Femur (tissue), 1 donor: ENCODE results near the gene CIB2.
A peak's percentile ranks its signal among the peaks of the same experiment; 100 is the strongest.
"Not testable (repeated sequence)": the region's sequence is repeated elsewhere in the genome, so short reads cannot be mapped to it uniquely, and the experiment has no call there.

Source experiments
- DNase-seq: peaks from one replicate; pipeline ENCODE4 v3.0.0-alpha.2; 2017

Gene CIB2

DNA sequence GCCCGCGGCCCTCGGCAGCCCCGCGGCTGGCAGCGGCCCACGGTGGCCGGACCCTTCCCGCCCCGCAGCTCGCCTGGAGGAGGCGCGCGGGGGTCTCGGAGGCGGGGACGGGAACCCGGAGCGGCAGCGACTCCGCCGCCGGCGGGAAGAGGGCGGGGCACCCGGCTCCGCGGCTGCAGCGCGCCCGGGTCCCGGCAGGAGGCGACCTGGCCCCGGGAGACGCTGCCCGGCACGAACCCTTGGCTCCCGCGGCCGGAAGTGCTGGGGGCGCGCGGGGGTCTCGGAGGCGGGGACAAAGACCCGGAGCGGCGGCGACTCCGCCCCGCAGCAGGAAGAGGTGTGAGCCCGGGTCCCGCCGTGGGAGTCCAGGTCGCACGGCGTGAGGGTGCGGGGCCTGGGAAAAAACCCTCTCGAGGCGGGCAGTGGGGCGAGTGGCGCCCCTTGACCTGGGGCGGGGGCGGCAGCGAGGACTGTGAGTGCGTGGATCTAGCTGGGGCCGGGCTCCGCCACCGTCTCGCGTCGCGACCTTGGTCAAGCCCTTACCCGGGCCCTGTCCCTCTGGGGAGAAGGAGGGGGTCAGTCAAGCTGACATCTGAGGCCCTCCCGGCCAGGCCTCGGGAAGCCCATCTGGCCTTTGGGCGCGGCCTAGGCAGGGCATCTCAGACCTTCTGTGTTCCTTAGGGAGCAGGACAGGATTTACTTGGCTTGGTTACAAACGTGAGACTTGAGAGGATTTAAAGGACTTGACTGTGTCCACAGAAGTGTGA lies at the start of gene CIB2:
Gene CIB2 (minus strand): TSS at position 151 of the 767 bp plus-strand sequence. CDS start 230 bp downstream, outside the sequence.
- peak; percentile 89 for DNase-seq

DNA sequence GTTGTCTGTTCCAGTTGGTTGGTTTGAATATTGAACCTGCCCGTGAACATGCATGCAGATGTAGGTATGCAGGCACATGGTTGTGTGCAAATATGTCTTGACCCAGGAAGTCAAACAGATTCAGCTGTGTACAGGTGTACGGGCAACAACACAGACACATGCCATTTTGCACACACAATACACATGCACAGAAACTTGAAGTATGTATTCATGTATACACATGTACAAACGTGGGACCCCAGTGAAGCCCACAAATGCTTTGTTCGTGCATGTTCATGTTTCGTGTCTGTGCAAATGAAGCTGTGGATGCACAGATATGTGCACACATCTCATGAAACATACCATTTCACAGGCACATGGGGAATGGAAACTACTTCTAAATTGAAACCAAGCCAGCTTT lies 48.7 kb upstream of the CIB2 start:
- DNase-seq, result no peak

DNA sequence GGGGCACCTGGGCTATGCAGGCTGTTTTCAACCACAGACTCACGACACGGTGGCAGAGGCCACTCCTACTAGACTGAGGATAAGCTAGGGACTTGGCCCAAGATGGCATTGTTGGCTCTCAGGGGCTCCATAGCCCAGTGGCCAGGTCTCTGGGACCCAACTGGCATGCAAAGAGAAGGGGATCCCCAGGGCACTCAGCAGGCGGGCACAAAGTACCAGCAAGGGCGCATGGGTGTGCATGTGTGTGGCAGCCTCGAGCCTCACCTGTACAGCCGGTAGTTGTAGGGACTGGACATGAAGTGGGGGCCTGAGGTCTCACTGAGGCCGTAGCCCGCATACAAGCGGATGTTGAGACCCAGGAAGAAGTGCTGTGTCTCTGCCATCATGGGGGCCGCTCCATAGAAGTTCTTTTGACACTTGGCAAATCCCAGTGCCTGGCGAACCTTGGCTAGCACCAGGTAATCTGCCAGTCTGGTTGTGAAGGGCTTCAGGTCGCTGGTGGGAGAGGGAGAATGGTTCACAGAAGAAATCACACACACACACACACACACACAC lies 48.1 kb upstream of the CIB2 start:
- DNase-seq, result no peak

DNA sequence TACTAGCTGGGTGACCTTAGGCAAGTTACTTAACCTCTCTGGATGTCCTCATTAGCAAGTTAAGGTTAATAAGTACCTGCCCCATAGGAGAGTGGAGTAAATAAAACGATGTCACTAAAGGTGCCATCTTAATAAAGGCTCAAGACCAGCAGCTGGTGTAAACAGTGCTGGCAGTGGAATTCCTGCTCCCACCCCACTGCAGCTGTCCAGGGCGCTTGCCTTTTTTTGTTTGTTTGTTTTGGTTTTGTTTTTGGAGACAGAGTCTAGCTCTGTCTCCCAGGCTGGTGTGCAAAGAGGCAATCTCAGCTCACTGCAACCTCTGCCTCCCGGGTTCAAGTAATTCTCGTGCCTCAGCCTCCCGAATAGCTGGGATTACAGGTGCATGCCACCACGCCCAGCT lies 46.8 kb upstream of the CIB2 start:
- no peak for DNase-seq

DNA sequence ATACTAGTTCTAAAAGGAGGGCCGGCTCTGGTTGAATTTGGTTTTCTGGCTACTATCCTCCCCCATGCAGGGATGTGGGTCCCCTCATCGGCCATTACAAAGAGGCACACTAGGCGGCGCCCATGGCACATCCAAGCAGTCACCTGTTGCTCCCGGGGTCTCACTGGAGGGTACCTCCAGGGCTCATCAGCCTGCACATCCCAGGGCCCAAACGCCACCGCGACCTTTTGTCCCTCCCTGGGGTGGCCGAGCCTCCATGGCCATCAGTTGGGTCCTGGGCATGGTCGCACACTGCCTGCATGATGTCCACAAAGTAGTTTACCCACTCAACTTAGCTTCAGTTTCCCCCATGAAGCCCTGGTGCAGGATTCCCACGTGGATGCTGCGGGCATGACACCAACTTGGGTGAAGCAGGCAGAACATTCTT lies 46.2 kb upstream of the CIB2 start:
- DNase-seq, result no peak

DNA sequence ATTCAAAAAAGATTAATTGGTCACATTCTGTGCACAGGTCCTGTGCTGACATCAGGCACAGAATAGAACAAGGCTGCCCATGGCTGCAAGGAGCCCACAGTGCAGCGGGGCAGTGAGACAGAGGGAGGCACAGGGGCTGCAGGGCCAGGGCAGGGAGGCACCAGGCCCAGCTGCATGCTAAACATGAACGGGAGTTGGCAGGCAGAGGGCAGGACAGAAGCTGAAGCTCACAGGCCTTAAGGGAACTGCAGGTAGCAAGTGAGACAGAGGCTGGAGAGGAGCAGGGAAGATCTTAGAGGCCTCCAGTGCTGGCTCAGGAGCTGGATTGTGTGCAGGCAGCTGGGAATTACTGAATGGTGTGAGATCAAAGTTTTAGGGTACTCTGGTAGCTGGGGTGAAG lies 44.1 kb upstream of the CIB2 start:
- no peak for DNase-seq

DNA sequence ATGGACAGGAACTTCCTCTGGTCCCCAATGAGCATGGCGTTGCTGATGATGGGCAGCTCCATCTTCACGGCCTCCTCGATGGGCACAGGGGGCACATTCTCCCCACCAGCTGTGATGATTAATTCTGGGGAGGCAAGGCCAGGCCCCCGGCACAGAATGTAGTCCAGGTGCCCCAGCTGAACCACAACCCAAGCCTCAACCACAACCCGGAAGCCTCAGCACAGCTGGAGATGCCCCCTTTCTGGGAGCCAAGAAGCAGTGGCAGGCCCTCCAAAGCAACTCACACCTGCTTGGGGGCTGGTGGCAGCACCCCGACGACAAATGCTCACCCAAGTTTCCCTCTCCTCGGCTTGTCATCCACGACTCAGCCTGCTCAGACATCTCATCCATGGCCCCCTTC lies 43.2 kb upstream of the CIB2 start:
- no peak for DNase-seq

DNA sequence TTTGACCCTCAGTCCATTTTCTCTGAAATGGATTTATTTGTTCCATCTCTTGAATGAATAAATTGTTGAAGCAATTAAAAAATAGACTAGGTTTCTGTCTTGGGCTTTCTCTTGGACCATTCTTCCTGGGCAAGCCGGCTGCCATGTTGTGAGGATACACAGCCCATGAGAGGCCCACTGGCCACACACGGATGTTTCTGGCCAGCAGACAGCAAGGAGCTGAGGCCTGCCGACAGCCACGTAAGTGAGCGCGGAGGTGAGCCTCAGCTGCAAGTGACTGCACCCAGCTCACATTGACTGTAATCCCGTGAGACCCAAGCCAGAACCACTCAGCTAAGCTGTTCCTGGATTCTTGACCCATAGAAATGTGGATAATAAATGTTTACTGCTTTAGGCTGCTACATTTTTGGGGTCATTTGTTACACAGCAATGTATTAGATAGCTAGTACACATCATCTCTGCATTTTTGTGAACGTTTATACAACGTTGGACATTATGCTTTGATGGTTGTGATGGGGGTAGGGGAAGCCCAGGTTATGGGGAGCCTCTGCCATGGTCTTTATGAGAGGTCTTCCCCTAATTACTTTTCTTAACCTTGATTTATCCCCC lies 40.7 kb upstream of the CIB2 start:
- DNase-seq, result no peak

DNA sequence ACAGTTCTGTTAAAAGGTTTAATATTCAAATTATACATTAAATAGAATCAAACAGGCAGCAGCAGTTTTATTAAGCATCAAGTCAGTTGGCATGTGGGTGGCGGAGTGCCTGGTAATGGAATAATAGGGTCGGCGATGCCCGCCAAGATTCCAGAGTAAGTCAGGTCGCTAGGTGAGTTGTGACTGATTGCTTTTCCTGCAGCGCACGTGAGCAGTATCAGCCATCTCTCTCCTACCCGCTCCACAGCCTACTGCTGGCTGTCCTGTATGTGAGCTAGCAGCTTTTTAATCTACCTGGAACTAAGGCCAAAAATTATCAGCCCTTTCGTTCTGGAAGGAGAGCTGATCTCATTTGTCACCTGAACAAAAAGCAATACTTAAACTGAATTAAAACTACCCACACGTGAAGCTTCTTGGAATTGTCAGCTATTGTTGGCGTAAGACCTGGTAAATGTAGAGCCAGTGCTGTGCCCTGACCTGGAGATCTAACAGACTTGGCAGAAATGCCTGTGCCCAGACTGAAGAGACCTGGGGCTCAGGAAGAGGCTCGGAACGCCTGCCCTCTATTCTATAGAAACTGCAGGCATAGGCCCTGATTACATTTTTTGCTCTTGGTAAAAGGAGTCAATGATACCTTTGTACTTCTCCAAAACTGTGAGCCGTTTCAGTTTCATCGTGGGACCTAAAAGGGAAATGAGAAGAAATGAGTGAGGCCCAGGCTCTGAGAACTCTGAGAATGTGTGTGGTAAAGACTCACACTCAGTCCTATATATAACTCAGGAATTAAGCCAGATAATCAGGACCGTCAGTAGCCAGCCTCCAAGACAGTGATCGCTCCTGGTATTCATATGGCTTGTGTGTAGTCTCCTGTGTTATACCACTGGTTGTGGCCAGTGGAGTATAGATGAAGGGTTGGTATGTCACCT lies 39.9 kb upstream of the CIB2 start:
- no peak for DNase-seq

DNA sequence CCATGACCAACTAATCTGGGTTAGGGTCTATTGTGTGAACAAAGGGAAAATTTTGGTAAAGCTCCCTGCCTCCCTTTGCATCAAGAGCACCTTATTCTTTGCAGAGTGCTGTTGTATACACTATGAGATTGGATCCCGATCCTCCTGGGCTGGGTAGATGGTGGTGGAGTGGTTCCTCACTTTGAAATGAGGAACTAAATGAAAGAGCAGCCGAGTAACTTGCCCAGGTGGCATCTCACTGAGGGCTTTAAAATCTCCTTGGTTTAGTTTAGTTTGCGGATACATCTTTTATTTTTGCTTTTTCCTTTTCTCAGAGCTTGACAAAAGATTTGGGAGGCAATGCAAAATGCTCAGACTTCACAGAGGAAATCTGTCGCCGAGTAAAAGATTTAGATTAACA lies 37.4 kb upstream of the CIB2 start:
- no peak for DNase-seq

DNA sequence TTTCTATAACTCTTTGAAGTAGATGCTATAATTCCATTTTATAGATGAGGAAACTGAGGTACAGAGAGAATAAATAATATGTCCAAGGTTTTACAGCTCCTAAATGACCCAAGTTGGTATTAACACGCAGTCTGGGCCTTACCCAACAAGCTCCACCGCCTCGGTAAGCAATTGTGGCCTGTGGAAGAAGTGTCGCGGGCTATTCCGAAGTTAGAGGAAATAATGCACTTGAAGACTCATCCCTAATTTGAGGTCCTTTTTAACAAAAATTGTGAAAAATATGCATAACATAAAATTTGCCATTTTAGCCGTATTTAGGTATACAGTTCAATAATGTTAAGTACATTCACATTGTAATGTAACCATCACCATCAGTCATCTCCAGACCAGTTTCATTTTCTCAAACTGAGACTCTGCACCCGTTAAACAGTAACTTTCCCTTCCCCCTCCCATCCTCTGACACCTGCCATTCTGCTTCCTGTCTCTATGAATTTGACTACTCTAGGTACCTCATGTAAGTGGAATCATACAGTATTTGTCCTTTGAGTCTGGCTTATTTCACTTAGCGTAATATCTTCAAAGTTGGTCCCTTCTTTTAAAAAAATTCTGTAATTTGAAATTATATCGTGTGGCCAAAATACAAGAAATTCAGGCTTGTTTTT lies 36.1 kb upstream of the CIB2 start:
- no peak for DNase-seq

DNA sequence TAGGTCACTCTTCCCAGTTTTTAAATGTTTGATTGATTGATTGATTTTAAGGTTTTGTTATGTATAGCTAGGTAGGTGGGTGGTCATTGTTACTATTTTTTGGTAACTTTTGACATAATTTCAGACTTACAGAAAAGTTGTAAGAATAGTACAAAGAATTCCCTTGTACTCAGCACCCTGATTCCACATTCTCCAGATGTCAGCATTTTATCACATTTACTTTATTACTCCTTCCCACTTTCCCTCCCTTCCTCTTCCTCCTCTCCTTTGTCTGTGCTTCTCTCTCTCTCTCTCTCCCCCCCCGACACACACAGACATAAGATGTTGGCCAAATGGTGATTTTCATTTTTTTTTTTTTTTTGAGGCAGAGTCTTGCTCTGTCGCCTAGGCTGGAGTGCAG lies 32.8 kb upstream of the CIB2 start:
- DNase-seq, result no peak

DNA sequence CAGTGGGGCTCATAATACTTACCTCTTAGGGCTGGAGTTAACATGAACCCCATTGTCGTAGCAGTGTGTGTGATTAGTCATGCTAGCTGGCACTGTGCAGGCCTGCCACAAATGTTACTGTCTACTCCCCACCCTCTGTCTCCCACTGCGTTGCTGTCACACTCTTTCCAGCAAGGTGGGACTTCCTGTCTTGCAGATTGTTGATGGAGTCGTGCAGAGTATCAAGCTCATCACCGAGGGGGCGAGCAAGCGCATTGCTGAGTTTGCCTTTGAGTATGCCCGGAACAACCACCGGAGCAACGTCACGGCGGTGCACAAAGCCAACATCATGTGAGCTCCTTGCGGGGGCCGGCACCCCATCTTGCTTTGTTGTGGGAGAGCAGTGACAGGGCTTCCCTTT lies 30.8 kb upstream of the CIB2 start:
- no peak for DNase-seq

DNA sequence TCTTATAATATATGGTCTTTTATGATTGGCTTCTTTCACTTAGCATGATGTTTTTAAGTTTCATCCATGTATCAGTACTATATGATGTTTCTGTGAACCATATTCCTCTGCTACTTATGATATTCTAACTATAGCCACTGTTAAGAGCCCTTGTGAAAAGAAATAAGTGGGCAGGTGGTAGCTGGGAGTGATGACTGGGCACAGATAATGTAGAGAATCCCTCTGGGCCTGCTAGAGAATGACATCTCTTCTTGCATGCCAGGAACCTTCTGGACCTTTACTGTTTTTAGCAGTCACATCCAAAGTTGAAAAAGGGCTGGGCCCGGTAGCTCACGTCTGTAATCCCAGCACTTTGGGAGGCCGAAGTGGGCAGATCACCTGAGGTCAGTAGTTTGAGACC lies 28.1 kb upstream of the CIB2 start:
- no peak for DNase-seq

DNA sequence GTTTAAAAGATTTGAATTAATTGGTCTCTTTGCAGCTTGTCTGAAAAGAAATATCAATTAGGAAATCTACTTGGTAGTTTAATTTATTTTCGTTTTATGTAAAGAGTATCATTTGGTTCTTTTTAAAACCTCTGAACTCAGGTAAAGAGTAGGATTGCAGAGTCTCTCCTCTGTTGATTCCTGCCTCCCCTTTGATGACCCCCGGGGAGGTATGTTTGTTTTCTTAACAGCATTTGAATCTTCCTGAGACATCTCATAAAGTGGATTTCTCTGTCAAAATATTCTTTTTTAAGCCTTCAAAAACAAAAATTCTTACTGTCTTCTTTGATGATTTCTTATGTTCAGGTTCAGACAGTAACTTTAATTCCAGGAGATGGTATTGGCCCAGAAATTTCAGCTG lies 26.0 kb upstream of the CIB2 start:
- no peak for DNase-seq

DNA sequence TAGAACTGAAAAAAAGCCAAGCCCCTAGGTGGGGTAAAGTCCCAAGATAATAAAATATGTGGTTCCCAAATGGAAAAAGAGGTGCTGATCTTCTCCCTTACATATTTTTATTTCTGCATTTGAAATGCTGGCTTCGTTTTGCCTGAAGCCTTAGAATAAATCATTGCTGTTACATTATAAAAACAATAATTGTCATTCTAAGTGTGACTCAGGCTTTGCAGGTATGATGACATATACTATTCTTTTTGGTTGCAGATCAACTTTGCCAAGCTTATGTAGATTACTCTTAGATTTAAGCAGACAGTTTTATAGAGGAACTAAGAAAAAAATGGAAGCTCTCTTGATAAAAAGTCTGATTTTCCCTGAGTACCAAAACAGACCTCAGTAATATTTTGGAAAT lies 25.4 kb upstream of the CIB2 start:
- DNase-seq, result no peak

DNA sequence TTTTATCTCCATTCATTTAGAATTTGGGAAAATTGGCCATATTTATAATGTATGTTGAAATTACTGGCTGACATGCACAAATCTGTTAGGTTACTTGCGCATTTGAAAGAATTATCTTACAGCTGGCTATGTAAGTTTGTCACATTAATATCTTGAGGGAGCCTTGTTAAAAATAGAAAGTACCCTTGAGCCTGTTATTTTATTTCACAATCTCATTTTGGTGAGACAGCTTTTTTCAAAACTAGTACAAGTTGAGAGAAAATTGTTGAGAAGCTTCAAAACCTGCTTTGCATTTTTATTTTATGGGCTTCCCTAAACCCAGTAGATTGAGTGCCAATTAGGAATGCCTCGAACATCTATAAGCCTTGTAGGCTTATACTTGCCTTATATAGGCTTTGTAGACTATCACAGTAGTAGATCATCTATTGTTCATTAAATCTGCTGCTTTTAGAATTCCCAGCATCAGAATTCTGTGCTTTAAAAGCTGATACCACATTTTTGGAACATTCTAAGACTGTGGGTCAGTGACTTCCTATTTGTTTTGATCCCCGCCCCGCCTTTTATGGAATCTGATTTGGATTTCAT lies 24.2 kb upstream of the CIB2 start:
- no peak for DNase-seq

DNA sequence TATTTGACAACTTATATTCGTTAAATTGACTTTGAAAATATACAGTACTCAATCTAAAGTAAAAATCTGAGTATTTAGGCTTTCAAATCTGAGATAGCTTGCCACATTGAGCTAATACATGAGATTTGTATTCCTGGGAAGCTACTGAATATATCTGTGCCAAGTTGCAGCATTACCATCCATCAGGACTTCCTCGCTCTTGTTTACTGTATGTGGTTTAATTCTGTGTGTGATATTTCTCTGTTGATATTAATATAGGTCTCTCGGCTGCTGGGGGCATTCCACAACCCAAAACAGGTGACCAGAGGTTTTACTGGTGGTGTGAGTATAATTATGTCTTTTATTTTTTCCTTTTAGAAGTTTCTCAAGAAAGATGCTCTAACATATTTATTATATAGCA lies 23.7 kb upstream of the CIB2 start:
- DNase-seq, result no peak

DNA sequence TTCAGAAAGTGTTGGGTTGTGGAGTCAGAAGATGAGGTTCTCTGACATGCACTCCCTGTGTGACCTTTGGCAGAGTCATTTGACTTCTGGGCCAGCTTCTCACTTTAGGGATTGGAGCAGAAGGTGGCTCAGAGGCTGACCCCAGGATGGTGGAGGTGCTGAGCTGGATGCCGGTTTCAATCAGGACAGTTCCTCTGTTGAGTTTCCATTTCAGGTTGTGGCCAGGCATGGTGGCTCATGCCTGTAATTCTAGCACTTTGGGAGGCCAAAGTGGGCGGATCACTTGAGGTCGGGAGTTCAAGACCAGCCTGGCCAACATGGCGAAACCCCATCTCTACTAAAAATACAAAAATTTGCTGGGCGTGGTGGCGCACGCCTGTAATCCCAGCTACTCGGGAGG lies 19.8 kb upstream of the CIB2 start:
- DNase-seq, result not testable (repeated sequence)

DNA sequence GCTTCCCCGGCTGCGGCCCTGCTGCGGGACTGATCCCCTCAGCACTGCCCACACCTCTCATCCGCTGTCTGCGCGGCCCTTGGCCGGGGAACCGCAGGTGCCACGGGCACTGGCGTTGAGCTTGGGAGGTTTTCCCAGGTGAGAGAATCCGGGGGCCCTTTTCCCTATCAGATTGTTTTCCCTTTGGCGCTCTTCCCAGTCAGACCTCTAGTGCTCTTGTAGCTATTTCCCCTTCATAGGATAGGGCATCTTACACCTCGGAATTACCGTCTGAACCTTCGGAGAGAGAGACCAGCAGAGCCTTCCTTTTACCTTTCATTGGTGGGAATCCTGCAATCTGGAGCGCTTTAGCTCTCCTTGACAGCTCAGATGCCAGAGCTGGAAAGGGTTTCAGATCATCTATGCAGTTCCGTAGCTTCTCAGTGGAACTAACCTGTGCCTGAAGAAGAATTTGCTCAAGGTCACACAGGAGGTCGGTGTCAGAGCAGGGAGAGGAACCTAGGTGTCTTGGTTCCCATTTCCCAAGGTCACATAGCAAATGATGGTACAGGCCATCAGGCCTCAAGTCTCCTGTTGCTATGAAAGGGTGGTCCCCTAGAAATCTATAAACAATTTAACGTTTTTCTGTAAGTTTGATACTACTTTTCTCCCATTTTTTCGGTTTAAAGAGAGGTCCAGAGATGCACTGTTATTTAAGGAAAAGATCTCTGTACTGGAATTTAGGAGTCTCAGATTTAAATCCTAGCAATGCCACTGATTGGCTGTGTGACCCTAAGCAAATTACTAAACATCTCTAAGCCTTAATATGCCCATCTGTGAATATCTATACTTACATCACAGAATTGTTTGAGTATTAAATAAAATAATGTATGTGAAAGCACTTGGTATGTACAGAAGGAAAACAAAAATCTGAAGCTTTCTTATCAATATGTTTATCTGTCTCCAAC lies 18.8 kb upstream of the CIB2 start:
- DNase-seq, result no peak
